Non-pigmented ciliary epithelial cell (primary cell): ENCODE measurements around the gene ISL1.

Experiments
- DNase-seq: peaks from one replicate; pipeline ENCODE4 v3.0.0-alpha.2; 2010; ENCODE audit warnings: low read depth

The ISL1 gene

GRCh38 chr5:51386916-51387883 is 4.0 kb downstream of the ISL1 start:
- no peak for DNase-seq

- no peak for DNase-seq
These were observed 4.6 kb downstream of the ISL1 start for GRCh38 chr5:51387884-51388275.

GRCh38 chr5:51388488-51389287 is 5.4 kb downstream of the ISL1 start:
- DNase-seq: no peak

DNA sequence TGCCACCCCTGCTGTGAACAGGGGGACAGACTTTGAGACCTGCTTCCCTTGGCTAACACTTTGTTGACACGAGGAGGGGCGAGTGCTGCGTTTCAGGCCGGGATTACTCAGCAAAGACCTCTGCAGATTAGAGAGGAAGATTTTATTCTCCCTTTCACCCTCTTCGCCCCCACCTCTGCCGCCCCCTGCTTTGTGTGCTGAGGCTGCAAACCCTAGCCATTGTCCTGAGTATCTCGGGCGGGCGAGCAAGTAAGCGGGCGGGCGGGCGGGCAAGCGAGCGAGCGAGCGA is 6.0 kb downstream of the ISL1 start:
- DNase-seq: no peak

- DNase-seq: no peak
These were observed 6.6 kb downstream of the ISL1 start for GRCh38 chr5:51389577-51390463.

- DNase-seq: no peak
These were observed 7.9 kb downstream of the ISL1 start for GRCh38 chr5:51391175-51391574.

DNA sequence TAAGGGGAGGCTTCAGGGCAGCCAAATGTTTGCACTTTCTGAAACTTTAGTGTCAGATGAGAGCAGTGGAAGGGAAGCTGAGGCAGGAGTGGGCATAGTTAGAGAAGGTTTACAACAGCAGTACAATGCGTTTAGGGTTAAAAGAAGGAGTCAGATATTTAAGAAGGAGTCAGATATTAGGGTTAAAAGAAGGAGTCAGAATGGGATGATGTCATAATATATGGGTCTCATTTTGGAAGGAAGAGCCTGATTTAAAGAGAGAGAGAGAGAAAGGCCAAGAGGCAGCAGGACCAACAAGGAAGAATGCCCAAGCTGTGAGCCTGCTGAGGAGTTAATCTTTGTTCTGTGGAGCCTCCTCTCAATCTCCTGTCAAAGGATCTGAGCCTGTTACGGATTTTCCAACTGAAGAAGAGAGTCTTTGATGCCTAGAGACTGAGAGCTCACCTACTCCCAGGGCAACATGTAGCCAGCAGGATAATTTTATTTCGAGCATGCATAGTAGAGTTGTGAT is 9.5 kb downstream of the ISL1 start:
- DNase-seq: no peak

GRCh38 chr5:51394609-51395008 is 11.4 kb downstream of the ISL1 start:
- DNase-seq: no peak

- DNase-seq: no peak
These were observed 12.0 kb downstream of the ISL1 start for GRCh38 chr5:51395245-51395644.

- DNase-seq: no peak
These were observed 12.6 kb downstream of the ISL1 start for GRCh38 chr5:51395666-51396356.

- no peak for DNase-seq
These were observed 13.5 kb downstream of the ISL1 start for GRCh38 chr5:51396797-51397196.

DNA sequence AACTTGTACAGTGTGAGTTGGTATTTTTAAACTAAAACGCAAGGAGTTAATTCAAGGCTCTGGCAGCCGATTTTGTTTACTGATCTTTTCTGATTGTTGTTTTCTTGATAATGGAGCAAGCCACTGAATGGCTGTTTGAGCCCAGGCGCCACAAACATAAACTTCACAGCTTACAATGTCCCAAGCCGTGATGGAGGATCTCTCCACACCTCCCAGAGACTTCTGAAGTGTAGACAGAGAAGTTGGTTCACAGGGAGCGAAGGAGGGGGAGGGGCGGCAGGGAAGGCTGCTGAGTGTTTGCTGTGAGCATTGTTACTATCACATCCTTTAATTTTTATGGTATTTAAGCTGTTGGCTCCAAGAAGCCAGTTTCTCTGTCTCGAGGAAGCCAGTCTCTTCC is 14.7 kb downstream of the ISL1 start:
- DNase-seq: no peak

- no peak for DNase-seq
These were observed 15.8 kb downstream of the ISL1 start for GRCh38 chr5:51398875-51399642.

GRCh38 chr5:51399643-51400006 is 16.4 kb downstream of the ISL1 start:
- DNase-seq: no peak

DNA sequence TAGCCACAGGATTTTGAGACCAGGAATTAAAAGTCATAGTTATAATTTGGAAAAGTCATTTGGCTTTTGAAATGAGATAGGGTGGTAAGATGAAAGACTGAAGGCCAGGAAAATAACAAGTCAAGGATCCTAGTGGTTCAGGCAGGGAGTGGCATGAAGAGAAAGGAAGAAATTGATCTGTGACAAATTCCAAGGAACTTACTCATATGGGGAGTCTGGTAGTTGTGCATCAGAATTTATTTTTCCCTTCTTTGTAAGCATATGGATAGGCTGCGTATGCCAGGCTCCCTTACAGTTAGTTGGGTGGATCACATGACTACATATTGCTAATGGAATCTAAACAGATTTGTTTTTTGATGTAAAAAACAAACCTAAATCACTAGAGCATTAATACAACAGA is 21.0 kb downstream of the ISL1 start:
- no peak for DNase-seq

DNA sequence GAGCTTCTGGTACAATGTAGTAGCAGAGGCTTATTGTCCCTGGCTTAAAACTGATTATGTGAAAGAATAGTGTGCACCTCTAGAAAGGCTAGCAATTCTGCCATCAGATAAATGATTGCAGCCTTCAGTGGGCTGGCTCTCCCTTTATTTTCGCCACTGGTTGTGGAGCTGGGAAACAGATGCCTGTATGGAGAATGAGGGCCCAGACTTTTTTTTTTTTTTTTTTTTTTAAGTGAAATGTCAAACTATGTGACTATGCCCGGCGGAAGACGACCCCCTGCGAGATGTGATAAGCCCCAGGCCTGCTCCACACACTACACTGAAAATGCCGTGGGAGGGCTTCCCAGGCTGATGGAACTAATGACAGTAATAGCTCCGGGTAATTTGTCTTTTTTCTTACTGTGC is 28.7 kb downstream of the ISL1 start:
- no peak for DNase-seq

DNA sequence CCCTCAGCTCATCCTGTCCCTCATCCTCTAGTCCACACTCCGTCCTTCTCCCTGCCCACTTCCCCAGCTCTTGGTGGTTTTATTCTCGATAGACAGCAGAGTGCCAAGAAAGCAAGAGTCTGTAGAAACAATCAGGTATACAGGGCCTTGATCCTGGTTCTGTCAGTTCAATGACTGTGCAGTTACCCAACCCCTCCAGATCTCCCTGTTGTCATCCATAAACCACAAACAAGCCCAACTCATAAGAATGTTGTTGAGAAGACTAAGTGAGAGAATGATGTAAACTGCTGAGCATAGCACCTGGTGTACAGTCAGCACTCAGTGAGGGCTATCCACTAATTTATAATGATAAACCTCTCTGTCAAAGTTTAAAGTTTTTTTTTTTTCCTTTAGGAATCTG is 31.3 kb downstream of the ISL1 start:
- no peak for DNase-seq

GRCh38 chr5:51416149-51416548 is 32.9 kb downstream of the ISL1 start:
- DNase-seq: no peak

GRCh38 chr5:51433052-51433710 is 49.9 kb downstream of the ISL1 start:
- DNase-seq: no peak

DNA sequence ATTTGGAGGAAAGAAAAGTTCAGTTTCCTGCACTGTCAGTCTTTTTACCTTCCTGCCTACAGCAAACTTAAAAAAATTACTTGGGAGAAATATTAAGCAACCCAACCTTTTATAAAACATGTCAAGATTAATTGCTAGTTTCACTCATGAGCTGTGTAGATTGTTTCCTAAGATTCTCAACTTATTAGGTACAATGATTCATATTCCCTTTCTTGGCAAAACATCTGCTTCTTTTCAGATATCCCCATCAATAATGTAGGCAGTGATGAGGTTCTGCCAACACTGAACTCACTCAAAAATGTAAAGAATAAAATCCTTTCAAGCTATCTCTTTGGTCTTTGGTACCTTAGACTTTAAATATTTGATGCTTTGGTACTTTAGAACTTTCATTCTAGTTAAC is 56.0 kb downstream of the ISL1 start:
- DNase-seq: no peak
